ENCODE data around the gene CEACAM21. TPM values are rescaled to one million over a fixed set of nuclear protein-coding genes. Genes with fewer than 3 reads are reported as not detected.
A peak's percentile ranks its signal among the peaks of the same experiment; 100 is the strongest.

CEACAM21 gene
- polyA plus RNA-seq, 3 donors: 2.1 to 6.4 (median 4.1) TPM

DNA sequence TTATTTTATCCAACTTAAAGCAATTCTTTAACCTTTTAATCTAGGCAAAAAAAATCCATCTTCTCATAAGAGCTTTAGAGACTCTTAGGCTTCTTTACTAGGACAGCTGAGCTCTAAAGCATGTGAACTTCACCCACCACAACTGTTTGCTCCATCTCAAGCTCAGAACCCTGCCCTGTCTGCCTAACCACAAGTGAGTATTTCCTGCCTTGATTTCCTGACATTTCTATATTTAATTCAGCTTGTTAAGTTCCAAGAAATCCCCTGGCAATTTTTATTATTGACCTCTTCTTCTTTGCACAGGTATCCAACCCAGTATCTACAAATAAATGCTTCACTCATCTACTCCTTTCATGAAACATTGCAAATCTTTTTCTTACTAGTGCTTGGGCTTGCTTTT is 21.1 kb upstream of the CEACAM21 start:
- Histone ChIP-seq H3K27ac (ENCODE audit: low read depth in 1 of 2, low read length in 2 of 2) (no peak overlapping the region), H2AFZ (ENCODE audit: insufficient read depth, low read depth, low read length, poor library complexity, severe bottlenecking) (no peak overlapping the region), H3K79me2 (ENCODE audit: insufficient read depth, low read length) (peaks cover 27% of the 10 kb centered on the region), H3K4me1 (ENCODE audit: control insufficient read depth in 1 of 2, insufficient read depth in 2 of 2, low read length in 2 of 2) (peaks cover 40 to 57% of the 10 kb centered on the region in 2 donors), H3K27me3 (ENCODE audit: control insufficient read depth in 2 of 2, insufficient read depth in 2 of 2, low read length in 2 of 2) (no peaks in the 10 kb centered on the region), H4K20me1 (ENCODE audit: insufficient read depth, low read length) (no peaks in the 10 kb centered on the region), H3K4me2 (replicated peaks; ENCODE audit: extremely low read depth, low read length, poor library complexity, severe bottlenecking) (peak overlapping the region; percentile 38), H3K36me3 (replicated peaks in 1 of 2; ENCODE audit: control insufficient read depth in 1 of 2, insufficient read depth in 2 of 2, low read length in 2 of 2) (no peaks in the 10 kb centered on the region), H3K9me3 (replicated peaks in 1 of 2; ENCODE audit: control insufficient read depth in 1 of 2, insufficient read depth in 1 of 2, low read length in 2 of 2) (no peaks in the 10 kb centered on the region), H3K4me3 (replicated peaks in 1 of 3; ENCODE audit: low read depth in 2 of 3, low read length in 3 of 3) (peak overlapping the region in 1 of 3 experiments; percentile 34), H3K9ac (ENCODE audit: insufficient read depth, low read length, poor library complexity, severe bottlenecking) (no peak overlapping the region)
- Mint-ChIP-seq H3K36me3 (peaks cover 6% of the 10 kb centered on the region in 2 donors), H3K4me3 (peak overlapping the region in 1 of 2 donors; percentile 66), H3K4me1 (peaks cover 61% of the 10 kb centered on the region), H3K27me3 (ENCODE audit: low read depth in 3 of 3) (peaks cover 0 to 2% (median 2%) of the 10 kb centered on the region in 3 donors), H3K9me3 (peaks cover 0 to 3% (median 0%) of the 10 kb centered on the region in 7 donors), H3K27ac (peak overlapping the region in 3 of 7 donors; percentile 7 to 82 (median 57))
- TF ChIP-seq, protein P1, sequence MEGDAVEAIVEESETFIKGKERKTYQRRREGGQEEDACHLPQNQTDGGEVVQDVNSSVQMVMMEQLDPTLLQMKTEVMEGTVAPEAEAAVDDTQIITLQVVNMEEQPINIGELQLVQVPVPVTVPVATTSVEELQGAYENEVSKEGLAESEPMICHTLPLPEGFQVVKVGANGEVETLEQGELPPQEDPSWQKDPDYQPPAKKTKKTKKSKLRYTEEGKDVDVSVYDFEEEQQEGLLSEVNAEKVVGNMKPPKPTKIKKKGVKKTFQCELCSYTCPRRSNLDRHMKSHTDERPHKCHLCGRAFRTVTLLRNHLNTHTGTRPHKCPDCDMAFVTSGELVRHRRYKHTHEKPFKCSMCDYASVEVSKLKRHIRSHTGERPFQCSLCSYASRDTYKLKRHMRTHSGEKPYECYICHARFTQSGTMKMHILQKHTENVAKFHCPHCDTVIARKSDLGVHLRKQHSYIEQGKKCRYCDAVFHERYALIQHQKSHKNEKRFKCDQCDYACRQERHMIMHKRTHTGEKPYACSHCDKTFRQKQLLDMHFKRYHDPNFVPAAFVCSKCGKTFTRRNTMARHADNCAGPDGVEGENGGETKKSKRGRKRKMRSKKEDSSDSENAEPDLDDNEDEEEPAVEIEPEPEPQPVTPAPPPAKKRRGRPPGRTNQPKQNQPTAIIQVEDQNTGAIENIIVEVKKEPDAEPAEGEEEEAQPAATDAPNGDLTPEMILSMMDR (IDR thresholded peaks at IDR 0.05): no peak
- DNase-seq: no peak
- intact Hi-C loops (cut with micrococcal nuclease): no loop called here

DNA sequence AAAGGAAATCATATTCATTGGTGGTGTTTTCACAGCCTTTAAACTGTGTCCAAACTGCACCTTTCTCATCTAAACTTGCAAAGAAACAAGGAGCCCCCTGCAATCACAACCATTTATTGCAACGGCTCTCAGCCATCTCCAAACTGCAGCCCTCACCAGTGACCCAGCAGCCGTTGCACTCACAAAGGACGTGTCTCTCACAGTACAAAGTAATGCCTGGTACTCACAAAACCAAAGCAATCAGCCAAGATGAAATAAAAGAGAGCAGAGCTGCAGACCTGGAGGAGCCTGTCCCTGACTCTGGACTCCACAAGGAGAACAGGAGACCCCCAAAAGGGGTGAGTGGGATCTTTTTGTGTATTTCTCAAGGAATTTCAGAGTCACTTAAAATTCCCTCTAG is 20.2 kb upstream of the CEACAM21 start:
- H3K9me3 ChIP-seq (replicated peaks in 1 of 2; ENCODE audit: control insufficient read depth in 1 of 2, insufficient read depth in 1 of 2, low read length in 2 of 2): no peaks in the 10 kb centered on the region
- no peak overlapping the region for H3K9ac ChIP-seq (ENCODE audit: insufficient read depth, low read length, poor library complexity, severe bottlenecking)
- peaks cover 0 to 2% (median 2%) of the 10 kb centered on the region in 3 donors for H3K27me3 Mint-ChIP-seq (ENCODE audit: low read depth in 3 of 3)
- peak overlapping the region in 2 of 7 donors; percentile 6 to 55 for H3K27ac Mint-ChIP-seq
- no peak overlapping the region for H3K27ac ChIP-seq (ENCODE audit: low read depth in 1 of 2, low read length in 2 of 2)
- H3K4me2 ChIP-seq (replicated peaks; ENCODE audit: extremely low read depth, low read length, poor library complexity, severe bottlenecking): no peak overlapping the region
- peaks cover 32 to 49% of the 10 kb centered on the region in 2 donors for H3K4me1 ChIP-seq (ENCODE audit: control insufficient read depth in 1 of 2, insufficient read depth in 2 of 2, low read length in 2 of 2)
- peaks cover 6% of the 10 kb centered on the region in 2 donors for H3K36me3 Mint-ChIP-seq
- no peaks in the 10 kb centered on the region for H3K27me3 ChIP-seq (ENCODE audit: control insufficient read depth in 2 of 2, insufficient read depth in 2 of 2, low read length in 2 of 2)
- DNase-seq: no peak
- no peaks in the 10 kb centered on the region for H3K36me3 ChIP-seq (replicated peaks in 1 of 2; ENCODE audit: control insufficient read depth in 1 of 2, insufficient read depth in 2 of 2, low read length in 2 of 2)
- TF ChIP-seq, protein P1 (IDR thresholded peaks at IDR 0.05): no peak
- peak overlapping the region; percentile 9 for H2AFZ ChIP-seq (ENCODE audit: insufficient read depth, low read depth, low read length, poor library complexity, severe bottlenecking)
- no peak overlapping the region for H3K4me3 ChIP-seq (replicated peaks in 1 of 3; ENCODE audit: low read depth in 2 of 3, low read length in 3 of 3)
- H4K20me1 ChIP-seq (ENCODE audit: insufficient read depth, low read length): no peaks in the 10 kb centered on the region
- H3K4me1 Mint-ChIP-seq: peaks cover 56% of the 10 kb centered on the region
- peaks cover 0 to 3% (median 0%) of the 10 kb centered on the region in 7 donors for H3K9me3 Mint-ChIP-seq
- H3K4me3 Mint-ChIP-seq: no peak overlapping the region
- intact Hi-C loops (cut with micrococcal nuclease): no loop called here
- whole genome bisulfite sequencing (ENCODE audit: insufficient coverage): 0% methylated on average over 2 of the region's 3 CpGs
- peaks cover 18% of the 10 kb centered on the region for H3K79me2 ChIP-seq (ENCODE audit: insufficient read depth, low read length)
